NCI-H187 treated with DMSO at 0.1 percent for 48 hours (cell line): ENCODE measurements around the gene CRACR2B.

Source experiments
- DNase-seq: peaks from one replicate; lab custom pipeline; 2025; lab: John Stamatoyannopoulos, UW

Gene CRACR2B

DNA sequence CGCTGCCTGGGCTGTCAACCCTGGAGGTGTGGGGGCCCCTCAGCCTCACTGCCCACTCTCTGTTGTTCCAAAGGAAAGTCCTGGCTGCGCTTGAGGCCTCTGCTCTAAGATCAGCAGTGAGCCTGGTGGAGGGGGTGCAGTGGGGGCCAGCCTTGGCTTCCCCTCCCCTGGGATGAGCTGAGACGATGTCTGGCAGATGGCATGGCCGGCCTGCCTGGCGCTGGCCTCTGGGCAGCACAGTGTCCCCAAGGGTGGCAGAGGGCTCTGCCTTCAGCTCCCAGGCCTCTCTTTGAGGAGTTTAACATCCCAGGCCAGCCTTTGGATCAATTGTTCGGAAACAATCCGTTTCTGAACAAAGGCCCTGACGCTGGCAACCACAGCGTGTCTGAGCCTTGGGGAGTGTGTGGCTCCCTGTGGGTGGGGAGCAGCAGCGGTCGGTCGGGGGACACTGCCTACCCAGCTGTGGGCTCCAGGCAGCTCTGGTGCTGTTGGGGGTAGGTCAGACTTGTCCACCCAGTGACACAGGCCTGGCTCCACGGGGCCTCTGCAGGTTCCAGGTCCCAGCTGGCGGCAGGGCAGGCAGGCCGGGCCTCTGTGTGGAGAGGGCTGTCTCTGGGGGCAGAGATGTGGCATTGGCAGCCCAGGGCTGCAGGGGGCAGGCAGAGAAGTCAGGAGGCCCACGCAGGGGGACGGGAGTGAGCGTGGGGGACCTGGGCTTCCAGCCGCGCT is 27.0 kb downstream of the CRACR2B start:
- no peak for DNase-seq

DNA sequence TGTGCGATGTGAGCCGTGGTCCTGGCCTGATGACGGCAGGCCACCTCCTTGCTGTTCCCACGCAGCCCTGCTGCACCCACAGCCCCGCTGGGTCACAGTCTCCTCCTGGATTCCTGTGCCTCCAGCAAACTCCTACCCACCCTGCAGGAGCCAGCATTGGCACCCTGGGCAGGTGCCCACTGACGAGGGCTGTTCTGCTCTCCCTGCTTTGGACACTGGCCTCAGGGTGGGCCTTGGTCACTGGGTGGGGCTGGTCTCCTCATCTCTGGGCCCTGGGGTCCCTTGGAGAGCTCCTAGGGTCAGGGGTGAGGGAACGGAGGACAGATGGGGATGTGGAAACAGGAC is 27.6 kb downstream of the CRACR2B start:
- no peak for DNase-seq

DNA sequence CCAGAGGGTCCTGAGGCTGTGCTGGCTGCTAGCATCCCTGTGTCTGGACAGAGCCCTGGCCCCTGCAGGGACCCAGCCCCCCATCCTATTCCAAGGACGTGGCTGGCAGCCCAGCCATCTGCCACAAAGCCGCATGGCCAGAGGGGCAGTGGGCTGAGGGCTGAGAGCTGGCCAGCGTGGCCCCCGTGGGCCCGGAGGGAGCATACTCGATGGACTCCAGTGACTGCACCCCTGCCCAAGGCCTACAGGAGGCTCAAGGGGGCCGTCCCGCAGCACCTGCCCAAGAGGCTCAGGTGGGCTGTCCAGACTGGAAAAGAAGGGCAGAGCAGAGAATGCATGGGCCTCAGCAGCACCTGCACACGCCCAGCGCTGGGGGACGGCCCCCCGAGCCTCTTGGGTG is 28.1 kb downstream of the CRACR2B start:
- DNase-seq: no peak

DNA sequence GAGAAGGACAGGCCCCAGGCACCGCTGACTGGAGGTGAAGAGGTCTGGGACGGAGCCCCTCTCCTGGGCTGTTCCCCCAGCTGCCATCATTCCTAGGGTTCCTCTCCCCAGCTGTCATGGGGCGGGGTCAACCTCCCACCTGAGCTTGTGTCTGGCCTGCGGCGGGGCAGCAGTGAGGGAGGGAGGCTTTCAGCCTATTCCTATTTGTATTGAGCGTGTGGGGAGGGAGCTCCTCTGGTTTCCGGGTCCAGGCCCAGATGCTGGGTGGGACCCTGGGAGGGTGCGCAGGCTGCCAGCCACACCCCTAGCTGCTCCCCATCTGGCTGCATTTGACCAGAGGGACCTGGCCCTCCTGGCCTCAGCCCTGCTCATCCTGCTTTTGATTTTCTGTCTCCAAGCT is 28.7 kb downstream of the CRACR2B start:
- DNase-seq: no peak

DNA sequence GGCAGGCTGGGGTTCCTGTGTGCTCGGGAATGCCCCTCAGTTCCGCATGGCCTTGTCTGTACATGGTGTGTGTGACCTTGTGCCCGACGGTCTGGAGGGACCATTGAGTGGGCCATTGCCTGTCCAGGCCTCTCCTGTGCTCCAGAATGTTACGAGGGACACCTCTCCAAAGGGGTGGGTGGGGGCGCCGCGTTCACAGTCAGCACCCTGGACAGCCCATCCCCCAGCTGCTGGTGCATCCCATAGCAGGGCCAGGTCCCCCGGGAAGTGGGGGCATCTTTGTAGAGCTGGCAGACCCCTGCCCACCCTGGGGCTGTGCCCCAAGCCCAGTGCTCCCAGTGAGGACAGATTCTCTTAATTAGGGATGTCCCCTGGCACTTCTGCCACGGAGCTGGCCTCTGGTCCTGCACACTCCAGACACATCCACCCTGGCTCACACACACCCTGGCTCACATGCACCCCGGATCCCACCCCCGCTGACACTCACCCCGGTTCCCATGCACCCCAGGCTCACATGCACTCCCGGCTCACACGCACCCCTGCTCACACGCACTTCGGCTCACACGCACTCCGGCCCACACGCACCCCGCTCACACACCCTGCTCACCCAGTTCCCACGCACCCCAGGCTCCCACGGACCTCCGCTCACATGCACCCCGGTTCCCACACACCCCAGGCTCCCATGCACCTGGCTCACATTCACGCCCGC is 30.5 kb downstream of the CRACR2B start:
- DNase-seq: no peak

DNA sequence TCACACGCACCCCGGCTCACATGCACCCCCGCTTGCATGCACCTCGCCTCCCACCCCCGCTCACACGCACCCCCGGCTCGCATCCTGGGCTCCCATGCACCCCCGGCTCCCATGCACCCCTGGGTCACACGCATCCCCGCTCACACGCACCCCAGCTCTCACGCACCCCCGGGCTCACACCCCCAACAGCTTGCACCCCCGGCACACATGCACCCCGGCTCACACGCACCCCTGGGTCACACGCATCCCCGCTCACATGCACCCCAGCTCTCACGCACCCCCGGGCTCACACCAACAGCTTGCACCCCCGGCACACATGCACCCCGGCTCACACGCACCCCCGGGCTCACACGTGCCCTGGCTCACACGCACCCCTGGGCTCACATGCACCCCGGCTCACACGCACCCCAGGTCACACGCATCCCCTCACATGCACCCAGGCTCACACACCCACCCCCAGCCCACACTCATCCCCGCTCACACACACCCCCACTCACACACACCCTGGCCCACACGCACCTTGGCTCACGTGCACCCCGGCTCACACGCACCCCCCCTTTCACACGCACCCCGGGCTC is 31.1 kb downstream of the CRACR2B start:
- DNase-seq: no peak

DNA sequence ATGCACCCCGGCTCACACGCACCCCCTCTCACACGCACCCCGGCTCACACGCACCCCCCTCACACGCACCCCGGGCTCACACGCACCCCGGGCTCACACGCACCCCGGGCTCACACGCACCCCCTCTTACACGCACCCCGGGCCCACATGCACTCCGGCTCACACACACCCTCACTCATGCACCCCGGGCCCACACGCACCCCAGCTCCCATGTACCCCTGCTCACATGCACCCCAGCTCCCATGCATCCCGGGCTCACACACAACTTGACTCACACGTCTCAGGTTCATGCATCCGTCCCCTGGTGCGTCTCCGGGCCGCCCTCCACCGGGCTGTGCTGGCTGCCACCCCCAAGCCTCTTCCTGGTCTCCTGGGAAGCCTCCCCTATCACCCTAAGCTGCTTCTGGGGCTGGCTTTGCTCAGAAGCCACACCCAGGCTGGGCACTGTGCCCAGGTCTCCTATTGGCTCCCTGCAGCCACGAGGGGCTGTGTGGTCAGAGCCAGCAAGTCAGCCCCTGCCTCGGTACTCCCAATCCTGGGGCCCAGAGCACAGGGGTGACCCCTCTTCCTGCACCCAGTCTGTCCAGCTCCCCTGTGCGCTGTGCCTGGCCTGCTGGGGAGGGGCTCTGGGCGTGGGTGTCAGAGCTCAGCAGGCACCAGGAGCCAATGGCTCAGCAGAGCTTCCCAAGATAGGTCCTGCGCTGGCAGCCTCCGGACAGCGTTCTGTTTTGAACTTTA is 31.8 kb downstream of the CRACR2B start:
- no peak for DNase-seq

DNA sequence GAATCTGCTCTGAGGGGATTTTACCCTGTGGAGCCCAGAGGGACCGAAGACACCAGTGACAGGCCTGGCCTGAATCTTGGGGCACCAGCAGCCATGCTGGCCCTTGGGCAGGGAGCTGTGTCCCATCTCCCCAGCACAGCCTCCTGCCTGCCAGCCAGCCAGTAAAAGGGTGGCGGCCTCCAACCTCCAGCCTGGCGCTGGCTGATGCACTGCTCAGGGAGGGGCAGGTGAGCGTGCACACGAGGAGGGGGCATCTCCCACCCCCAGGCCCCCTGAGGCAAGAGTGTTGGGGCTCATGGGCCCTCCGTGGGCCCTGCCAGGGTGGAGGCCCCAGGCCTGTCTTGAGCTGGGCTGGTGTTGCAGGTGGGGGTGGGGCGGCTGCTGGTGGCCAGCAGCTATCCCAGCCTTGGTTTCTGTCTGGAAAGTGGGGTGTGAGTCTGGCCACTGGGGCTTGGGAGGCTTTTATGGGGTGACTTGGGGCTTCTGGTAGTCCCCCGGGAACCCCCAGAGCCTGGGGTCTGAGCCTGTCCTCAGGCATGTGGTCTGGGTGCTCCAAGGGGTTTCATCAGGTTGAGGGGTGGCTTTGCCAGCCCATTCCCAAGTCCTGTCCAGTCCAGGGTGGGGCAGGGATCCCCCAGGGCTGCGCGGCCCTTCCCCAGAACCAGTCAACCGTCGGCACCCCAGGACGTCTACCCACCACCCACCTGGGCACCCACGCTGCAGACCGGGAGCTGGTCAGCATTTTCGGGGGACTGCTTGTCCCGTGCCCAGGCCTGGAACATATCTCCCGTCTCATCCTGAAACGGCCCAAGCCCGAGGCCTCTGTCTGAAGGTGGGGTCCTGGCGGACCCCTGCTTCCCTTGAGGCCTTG is 32.8 kb downstream of the CRACR2B start:
- DNase-seq: no peak

DNA sequence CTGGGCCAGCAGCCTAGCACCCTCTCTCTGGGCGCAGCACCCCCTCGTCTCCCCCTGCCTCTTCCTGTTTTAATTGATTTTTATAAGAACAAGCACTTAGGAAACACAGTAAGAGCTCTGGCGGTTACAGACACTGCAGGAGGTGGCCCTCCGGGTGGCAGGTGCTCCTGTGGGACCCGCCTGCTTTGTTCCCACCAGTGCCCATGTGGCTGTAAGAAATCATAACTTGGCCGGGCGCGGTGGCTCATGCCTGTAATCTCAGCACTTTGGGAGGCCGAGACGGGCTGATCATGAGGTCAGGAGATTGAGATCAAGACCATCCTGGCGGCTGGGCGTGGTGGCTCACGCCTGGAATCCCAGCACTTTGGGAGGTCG is 33.4 kb downstream of the CRACR2B start:
- no peak for DNase-seq

DNA sequence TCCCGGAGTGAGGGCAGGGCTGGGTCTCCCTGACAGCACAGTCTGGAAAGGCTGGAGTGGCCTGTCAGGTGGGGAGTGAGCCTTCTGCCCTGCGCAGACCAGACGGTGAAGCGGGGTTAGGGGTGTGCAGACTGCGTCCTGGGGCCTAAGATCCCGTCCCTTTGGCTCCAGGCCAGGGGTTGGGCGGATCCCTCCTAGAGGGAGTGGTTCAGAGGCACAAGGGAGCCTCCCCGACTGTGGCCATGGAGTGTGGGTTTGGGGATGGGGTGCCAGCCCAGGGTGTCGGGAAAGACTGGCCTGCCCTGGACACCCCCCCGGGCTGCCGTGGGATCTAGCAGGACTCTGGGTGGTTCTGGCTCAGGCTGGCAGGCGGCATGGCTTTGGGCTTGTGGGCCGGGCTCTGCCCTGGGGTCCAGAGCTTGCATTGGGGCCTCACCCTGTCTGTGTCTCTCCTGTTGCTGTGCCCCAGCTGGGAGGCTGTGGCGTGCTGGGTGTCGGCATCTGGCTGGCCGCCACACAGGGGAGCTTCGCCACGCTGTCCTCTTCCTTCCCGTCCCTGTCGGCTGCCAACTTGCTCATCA is 34.5 kb downstream of the CRACR2B start:
- no peak for DNase-seq

DNA sequence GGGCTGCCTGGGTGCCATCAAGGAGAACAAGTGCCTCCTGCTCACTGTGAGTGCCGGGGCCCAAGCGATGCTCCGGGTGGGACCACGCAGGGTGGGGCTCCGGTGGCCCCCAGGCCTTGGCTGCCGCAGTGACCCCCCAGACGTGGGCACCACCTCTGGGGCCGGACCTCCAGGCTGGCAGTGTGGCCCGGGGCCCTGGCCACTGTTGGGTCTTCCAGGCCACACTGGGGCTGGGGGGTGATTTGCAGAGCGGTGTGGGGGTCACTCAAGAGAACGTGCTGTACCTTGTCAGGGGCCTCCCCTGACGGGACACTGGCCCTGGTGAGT is 34.9 kb downstream of the CRACR2B start:
- no peak for DNase-seq

DNA sequence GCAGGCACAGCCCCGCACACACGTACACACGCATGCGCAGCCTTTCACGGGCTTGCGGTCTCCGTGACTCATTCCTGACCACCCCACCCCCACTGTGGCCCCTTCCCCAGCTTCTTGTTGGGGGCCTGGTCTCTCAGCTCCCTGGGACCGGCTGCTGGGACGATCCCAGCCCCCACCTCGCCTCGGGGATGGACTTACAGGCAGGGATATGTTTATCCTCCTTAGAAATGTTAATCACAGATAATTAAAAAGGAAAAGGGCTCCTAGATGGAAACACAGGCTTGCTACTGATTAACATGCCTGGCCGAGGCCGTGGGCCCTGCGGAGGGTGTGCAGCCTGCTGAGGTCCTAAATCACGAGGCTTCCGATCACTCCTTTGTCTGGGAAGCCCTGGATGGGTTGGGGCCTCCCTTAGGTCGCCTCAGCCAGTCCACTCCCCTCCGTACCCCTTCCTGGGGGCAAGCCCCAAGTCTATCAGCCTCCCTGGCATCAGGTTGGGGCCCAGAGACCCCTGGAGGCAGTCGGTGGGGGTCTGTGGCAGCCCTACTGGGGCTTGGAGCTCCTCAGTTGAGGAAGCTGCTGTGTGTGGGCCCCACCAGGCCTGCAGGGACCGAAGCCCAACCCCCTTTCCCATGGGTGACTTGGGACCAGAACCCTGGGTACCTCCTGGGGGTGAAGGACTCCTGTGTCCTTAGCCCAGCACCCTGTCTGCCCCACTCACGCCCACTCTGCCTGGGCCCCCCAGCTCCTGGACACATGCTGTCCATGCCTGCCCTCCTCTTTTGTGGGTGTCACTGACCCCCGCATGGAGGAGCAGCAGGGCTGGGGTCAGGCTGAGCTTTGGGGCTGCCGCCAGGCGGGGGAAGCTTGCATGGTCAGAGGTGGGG is 35.5 kb downstream of the CRACR2B start:
- DNase-seq: no peak

DNA sequence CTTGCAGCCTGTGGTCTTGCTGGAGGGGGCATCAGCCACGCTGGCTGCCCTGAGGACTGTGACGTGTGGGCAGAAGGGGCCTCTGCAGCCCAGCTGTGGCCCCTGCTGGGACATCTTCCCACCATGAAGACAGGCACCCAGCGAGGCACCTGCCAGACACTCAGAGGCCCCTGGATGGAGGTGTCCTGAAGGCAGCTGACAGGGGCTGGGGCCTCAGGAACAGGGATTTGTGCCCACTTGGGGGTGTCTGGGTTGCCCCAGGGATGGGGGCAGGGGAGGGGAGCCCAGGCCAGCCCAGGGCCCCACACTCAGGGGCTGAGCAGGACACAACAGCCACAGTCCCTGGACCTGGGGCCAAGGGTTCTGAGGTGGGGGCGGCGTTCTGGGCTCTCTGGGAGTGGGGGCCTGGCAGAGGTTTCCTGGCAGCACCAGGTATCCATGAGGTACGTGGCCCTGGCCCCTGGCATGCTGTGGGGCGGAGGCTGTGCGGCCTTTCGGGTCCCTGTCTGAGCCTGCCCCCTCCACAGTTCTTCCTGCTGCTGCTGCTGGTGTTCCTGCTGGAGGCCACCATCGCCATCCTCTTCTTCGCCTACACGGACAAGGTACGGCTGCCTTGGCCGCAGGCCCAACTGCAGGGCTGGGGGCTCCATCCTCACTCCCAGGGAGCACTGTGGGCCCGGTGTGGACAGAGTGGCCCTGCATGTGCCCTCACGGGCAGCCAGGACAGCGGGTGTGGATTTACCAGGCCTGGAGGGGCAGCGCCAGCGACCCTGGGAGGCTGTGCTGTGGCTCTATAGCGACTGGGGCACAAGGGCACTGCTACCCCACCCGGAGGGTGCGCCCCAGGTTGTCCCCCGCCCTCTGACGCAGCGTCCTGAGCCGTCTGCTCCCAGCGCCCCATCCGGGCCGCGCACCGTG is 36.5 kb downstream of the CRACR2B start:
- DNase-seq: no peak

DNA sequence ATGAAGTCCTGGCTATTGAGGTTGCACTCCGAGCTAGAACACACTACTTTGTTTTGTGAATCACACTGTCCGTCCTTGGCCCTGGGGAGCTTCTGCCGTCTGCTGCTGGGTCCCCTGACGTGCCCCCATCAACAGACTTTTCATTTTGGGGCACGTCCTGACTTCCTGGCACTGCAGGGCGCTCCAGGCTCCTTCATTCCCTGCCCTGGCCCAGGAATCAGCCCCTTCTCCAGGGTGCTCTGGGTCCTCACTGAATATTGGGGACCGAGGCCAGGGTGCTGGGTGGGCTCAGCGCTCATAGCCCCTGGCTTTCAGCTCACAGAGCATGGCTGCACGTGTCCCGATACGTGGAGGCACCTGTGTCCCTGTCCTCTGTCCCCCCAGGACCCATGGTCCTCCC is 37.2 kb downstream of the CRACR2B start:
- DNase-seq: no peak

DNA sequence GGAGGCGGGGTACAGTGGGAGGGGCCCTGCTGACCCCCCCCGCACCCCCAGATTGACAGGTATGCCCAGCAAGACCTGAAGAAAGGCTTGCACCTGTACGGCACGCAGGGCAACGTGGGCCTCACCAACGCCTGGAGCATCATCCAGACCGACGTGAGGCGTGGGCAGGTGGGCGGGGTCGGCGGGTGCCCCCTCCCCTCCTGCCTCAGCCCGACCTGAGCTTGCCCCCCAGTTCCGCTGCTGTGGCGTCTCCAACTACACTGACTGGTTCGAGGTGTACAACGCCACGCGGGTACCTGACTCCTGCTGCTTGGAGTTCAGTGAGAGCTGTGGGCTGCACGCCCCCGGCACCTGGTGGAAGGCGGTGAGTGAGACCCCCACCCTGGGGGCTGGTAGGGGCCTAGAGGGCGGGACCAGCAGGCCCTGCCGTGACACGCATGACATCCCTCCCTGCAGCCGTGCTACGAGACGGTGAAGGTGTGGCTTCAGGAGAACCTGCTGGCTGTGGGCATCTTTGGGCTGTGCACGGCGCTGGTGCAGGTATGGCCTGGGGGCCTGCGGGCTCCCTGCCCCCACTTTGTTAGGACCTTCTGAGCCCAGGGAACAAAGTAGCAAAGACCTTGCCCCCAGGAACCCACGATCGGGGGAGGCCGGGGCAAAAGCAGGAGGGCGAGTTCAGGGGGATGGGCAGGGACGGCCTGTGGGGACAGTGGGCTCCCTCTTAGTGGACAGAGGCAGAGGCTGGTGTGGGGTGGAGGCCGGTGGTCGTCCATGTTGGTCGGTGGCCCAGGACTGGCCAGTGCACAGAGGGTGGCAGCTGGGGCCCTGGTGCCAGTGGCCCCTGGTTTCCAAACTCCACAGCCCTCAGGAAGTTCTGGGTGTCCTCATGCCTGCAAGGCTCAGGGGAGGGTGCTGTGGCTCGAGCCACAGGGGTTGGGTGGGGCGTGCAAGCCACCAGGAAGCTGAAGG is 38.0 kb downstream of the CRACR2B start:
- DNase-seq: no peak

DNA sequence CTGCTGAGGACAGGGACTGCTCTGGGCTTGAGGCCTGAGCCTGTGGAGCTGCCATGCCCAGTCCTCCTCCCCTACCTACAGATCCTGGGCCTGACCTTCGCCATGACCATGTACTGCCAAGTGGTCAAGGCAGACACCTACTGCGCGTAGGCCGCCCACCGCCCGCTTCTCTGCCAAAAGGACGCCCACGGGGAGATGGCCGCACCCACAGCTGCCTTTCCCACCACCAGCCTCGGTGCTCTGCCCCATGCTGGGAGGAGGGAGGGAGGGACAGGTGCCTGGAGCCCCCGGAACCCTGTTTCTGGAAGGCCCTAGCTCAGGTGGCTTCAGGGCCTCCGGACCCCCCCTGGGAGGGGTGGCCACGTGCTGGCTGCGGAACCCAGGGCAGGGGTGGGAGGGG is 38.8 kb downstream of the CRACR2B start:
- DNase-seq: no peak

DNA sequence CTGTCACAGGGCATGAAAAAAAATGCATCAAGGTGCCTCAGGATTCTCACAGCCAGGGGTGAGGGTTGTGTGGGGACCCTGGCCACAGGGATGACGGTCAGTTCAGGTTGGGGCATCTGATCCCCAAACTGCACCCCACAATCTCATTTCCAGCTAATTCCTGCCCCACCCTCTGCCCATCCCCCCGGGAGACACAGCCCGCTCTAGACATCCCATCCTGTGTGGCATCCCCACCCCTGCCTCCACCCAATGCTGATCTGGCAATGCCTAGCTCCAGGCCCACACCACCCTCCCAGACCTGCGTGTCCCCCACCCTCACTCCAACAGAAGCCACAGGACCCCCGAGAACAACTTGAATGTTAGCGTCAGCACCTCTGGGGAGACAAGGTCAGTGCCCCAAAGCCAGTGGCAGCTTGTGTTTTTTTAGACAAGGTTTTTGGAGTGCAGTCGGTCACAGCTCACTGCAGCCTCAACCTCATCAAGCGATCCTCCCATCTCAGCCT is 40.2 kb downstream of the CRACR2B start:
- DNase-seq: no peak

DNA sequence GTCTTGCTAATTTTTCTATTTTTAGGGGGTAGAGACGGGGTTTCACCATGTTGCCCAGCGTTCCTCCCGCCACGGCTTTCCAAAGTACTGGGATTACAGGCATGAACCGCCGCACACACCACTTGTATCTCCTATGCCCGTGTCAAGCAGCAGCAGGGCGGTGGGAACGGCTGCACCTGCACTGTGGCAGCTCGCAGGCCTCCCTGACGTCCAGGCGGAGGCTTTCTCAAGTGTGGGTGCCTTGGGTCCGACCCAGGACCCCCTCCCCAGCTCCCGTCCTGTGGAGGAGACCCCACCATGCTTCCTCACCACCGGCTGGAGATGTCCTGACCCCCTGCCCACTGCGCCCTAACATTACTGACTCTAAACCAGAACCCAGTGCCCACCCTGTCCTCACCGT is 40.7 kb downstream of the CRACR2B start:
- no peak for DNase-seq
